SHP77 (cell line): ENCODE data around the gene AQP10.
"Not testable (repeated sequence)": the region's sequence is repeated elsewhere in the genome, so short reads cannot be mapped to it uniquely, and the experiment has no call there.

Source experiments
- DNase-seq, 2 experiments: peaks; one replicate each; lab custom pipeline; 2025; lab: John Stamatoyannopoulos, UW

Gene AQP10

DNA sequence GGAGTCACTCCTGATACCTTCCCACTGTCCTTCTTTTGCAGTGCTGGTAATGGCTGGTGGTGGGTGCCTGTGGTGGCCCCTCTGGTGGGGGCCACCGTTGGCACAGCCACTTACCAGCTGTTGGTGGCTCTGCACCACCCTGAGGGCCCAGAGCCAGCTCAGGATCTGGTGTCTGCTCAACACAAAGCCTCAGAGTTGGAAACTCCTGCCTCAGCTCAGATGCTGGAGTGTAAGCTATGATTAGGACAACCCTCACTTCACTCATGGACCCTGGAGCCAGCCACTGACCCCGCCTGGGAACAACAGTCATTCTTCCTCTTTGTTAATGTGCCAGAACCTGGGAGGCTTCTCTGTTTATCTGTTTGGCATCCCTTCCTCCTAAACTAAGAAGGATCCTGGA is 3.3 kb downstream of the AQP10 start:
- no peak for DNase-seq

DNA sequence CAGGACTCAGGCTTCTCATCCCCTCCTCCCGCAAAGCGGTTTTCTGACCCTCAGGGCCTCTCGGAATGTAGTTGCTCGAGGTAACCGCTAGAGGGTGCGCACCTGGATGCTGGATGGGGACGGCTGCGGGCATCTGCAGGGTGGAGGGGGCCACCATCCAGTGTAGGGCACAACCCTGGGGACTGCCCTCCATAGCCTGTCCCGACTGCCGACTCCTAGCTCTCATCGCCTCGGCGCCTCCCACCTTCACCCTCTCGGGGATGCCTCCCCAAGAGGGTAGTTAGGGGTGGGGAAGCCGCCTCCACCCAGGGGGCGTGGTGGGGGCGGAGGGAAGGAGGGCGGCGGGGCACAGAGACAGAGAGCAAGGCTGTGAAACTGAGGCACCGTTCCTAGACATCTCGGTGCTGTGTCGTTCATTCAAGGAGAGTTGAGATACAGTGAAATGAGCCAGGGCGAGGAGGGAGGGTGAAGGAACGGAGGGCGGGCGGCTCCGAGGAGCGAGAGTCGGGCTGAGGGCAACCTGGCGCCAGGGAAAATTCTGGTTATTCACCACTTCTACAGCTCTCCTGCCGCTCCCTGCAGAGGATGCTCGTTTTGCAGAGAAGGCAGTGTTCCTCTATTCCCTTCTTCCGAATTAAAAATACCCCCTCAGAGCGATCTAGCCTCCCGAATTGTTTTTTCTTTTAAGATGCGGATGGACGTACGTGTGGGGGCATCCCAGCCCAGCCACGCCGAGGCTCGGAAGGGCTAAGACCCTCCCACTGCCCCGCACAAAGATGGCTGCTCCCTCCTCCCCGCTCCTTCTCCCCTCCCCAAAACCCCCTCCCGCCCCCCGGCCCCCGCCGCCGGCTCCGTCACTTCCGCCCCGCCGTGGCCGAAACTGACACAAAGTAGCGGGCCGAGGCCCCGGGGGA is 4.0 kb downstream of the AQP10 start, which contains the start of gene ATP8B2:
TSS of gene ATP8B2 (plus strand) at position 857 of the 914 bp plus-strand sequence. CDS start 2,617 bp downstream, outside the sequence.
- peak; percentile 92 to 94 for DNase-seq

DNA sequence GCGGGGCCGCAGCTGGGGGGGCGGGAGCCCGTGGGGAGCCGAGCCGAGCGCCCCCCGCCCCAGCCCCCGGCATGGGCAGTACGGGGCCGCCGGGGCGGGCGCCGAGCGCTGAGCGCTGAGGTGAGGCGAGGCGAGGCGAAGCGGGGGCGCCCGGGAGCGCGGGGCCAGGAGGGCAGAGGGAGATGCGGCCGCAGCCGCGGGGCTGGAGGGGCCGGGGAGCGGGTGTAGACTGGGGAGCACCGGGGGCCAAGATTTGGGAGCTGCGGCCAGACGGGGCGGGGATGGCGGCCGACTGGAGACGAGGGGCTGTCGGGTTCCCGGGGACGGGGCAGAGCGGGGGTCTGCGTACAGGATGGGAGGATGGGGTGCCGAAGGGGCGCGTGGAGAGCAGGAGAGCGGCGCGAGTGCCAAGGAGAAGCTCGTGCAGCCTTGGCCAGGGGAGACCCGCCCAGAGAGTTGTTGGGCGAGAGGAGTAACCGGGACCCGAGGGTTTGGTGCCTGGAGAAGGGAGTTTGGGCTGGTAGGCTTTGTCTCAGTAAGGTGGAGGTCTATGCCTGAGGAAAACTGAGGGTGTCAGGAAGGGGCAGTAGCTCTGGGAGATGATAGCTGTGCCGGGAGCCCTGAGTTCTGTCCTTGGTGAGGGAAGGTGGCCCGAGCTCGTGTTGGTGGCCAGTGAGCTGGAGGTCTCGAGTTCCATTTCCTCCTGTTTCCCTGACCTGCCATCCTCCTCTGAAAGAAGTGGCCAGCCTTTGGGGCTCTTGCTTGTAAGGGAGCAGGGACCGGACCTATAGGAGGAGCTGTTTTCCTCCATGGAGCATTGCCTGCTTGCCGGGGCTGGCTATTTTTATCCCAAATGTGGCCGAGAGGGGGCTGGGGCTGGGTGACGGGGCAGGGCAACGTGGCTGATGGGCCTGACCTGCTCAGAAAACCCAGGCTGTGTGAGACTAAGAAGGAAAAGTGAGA is 5.0 kb downstream of the AQP10 start:
- DNase-seq, result peak; percentile 75 to 78

DNA sequence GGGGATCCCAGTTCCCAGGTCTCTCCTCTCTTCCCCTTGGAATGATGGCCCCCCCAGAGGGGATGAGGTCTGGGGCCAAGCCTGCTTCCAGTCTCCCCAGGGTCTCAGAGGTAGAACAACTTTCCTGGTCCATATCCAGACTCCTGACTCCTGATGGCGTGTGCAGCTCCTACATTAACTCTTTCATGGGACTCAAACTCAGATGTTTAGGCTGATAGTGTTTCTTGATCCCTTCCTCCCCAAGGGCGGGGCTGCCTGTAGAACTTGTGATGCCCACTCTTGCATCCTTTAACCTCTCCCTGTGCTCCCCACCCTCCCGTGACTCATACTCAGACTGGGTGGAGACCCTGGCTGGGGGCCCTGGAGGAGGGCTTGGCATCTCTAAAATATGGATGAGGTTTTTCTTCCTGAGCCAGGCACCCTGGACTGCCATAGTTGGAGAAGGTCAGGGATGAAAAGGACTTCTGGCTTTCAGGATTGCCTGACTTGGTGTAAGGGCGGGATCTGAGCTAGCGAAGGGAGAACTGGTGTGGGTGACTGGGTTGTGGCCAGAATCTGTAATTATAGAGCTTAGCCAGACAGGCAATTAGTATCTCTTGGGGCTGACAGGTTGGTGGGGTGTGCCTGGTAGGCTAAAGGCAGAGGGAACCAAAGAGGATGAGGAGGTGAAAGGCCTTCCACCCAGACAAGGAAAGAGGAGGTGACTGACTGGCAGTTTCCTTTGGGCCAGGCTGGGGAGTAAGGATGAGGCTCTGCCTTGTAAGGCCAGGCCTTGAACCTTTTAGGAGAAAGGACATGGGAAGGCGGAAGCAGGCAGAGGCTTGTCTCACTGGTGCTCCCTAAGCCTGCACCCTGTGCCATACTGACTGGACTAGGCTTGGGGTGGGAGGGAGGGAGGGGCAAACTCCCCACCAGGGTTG is 5.9 kb downstream of the AQP10 start:
- DNase-seq, result no peak

DNA sequence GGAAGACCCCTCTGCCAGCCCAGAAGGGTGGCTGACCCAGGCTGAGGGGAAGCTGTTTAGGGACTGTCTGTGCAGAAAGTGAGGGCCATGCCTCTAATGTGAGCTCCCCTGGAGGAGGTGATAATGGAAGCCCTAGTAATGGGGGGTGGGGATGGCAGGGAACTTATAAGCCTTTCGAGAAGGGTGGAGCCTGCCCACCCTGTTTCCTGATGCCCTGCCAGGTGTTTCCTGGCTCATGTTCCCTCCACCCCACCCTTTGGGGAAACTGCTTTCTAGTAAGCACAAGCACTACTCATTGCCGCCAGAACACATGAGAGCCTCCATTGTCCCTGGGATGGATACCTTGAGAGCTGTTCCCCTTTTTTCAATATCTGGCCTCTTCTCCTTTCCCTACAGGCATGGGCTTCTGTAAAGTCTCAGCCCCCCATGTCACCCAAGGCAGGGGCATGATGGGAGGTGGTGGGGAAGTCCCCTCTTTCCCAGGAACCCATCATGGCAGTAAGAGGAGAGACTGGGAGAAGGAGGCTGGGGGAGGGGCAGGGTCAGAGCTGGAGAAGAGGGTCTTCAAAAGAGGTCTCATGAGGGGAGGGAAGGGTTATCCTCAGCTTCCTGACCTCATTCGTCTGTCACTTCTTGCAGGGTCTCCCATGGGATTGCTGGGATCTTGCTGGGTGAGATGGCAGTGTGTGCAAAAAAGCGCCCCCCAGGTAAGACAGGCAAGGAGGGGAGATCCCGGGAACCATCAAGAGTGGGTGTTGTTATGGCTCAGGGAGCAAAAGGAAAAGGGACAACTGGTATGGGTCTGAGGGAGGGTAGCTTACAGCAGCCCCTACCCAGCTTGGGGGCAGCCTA is 6.8 kb downstream of the AQP10 start:
- no peak for DNase-seq

DNA sequence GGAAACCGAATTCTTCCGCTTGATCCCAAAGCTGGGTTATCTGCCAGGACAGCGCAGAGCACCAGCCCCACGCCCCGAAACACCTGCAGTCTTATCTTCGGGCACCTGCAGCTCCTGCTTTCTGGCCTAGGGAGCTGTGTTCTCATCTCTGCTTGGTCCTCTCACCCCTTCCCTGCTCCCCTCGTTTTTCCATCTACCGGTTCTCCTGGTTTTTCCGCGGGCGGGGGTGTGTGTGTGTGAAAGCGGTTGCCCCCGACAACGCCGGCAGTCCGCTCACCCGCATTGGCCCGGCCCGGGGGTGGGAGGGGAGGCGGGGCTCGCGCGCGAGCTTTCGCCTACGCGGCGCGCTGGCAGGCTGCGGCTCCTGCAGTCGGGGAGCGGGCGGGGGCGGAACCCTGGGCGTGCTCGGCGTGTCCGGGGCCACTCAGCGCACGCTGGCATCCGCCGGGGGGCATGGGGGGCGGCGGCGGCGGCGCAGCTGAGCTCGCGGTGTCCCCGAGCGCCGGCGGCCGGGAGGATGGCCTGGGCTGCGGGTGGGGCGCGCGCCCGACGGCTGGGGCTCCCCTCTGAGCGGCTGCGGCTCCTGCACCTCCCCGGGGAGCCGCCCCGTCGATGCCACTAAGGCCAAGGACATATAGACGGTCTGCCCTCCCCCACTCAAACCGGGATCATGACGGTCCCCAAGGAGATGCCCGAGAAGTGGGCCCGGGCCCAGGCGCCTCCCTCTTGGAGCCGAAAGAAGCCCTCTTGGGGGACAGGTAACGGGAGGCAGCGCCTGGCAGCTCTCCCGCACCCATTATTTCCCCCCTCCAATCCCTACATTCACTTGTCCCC is 7.6 kb downstream of the AQP10 start:
- peak in 1 of 2 experiments; percentile 16 for DNase-seq

DNA sequence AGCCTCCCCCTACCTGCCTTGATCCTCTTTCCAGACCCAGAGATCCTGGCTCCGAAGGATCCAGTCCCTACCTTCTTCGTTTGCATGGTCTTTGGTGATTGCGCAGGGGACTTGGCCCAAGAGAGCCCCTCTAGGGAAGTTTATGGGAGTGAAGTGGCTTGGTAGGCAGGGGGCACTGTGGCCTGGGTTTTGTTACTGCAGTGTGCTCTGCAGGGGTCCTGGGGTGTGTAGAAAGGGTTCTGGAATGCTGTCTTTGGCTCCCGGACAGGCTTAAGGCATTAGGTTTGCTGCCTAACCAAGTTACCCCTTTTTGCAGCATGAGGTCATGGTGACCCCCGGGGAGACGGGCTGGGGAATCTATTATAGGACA is 8.2 kb downstream of the AQP10 start:
- no peak for DNase-seq

DNA sequence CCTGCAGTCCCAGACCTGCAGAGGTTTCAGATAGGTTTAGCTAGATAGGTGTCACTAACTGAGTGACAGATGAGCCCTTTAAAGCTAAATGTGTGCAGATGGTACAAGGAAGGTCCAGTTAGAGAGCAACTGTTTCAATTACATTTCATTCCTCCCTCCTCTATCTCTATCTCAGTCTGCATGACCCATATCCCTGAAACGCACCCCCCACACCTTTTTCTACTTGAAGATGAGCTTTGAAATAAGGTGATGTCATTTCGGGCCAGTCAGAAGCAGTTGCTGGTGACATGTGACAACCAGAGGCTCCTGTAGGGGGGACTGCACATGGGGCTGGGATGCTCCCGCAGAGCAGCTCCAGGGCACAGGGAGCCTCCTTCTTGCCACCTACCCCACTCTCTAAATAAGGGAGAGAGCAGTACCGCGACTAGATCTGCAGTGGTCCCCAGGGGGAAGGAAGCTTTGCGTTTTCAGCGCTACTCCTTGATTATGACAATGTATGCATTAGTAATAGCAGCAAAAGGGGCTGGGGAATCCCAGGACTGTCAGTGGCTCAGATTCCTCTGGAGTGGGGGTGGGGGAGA is 8.7 kb downstream of the AQP10 start:
- no peak for DNase-seq

DNA sequence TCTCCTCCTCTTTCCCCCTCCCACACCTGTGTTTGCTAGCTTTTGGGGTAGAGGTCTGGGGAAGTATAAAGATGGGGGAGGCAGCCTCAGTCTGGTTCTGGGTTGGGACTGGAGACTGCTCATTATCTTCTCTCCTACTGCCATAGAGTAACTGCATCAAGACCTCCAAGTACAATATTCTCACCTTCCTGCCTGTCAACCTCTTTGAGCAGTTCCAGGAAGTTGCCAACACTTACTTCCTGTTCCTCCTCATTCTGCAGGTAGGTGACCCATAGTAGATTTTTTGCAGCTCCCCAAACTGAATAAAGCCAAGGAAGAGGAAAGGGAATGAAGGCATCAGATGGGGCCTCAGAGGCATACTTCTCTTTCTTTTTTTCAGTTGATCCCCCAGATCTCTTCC is 9.8 kb downstream of the AQP10 start:
- no peak for DNase-seq

DNA sequence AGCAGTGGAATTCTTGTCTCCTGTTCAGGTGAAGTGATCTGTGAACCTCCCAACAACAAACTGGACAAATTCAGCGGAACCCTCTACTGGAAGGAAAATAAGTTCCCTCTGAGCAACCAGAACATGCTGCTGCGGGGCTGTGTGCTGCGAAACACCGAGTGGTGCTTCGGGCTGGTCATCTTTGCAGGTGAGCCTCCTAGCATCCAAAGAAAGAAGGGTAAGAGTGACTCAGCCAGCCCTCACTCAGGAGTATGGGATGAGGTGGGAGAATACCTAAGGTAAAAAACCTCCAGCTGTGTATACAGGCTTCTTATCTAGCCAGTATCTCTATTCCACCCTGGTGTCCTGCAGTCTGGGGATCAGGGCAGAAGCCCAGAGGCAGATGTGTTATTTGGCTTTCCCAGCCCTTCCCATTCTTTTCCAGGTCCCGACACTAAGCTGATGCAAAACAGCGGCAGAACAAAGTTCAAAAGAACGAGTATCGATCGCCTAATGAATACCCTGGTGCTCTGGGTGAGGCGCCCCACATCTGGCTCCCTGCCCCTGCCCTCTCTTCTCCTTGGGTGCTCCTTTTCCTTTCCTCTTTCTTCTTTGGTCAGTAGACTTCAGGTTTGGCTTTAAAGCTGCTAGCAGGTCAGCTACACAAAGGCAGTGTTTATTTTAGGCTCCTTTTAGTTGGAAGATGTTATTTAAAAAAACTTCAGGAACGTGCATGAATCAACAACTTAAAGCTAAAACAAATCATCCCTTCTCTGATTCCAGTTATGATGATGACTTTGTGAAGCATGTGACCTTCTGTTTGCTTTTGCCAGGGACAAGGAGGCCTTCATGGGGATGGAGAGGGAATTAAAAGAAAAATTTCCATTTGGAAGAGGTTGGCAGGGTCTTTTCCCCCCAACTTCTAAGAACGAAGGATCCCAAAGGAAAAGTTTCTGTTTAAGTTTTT is 13.5 kb downstream of the AQP10 start:
- no peak for DNase-seq

DNA sequence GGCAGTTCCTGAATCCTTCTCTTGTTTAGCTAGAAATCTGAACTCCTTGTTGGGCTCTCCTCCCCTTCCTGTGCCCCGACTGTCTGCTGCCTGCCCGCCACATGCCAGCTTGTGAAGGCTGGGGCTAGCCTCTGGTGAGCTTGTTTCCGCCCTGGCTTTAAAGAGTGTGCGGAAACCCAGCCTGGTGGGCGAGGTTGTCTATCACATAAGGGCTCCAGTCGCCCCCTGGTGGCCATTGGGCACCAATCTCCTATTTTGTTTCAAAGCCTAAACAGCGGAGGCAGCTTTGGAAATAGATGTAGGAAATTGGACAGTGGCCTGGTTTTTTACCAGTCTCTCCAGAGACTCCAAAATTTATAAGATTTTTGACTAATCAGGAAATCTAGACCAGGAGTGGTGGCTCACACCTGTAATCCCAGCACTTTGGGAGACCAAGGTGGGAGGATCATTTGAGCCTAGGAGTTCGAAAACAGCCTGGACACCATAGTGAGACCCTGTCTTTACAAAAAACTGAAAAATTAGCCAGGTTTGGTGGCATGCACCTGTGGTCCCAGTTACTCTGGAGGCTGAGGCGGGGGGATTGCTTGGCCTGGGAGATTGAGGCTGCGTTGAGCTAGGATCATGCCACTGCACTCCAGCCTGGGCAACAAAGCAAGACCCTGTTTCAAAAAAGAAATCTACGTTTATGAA is 14.3 kb downstream of the AQP10 start:
- peak; percentile 84 to 97 for DNase-seq

DNA sequence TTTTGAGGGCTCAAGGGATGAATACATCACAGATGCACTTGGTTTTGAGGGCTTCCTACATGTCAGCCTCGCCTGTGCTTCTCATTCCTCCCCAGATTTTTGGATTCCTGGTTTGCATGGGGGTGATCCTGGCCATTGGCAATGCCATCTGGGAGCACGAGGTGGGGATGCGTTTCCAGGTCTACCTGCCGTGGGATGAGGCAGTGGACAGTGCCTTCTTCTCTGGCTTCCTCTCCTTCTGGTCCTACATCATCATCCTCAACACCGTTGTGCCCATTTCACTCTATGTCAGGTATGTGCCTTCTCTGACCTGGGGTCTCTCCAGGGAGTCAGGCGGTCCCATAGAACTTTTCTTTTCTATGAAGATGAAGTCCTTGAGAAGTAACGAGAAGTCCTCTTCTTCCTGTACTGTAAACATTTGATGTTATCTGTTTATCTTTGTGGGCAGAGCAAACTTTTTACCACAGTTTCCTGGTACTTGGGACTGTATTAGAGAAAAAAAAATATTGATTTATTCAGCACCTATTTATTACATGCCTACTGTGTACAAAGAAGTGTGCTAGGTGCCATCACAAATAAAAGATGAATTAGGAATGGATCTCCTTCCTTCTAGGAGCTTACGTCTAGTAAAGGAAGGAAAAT is 16.5 kb downstream of the AQP10 start:
- DNase-seq, result no peak

DNA sequence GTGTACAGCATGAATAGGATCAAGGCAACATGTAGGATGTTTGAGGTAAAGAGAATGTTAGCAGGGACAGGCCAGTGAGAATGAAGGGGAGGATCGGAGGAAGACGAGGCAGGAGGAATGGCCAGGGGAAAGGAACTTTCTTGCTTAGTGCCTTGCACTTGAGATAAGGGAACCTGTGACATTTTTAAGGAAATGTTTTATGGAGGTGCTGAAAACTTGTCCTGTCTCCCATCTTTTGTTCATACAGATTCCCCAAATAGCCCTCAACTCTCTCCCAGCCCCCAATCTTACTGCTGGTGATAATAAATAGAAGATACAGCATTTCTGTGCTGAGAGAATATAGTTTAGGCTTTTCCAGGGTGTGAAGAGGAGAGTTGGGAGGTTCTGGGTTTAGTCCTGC is 18.0 kb downstream of the AQP10 start:
- DNase-seq, result no peak

DNA sequence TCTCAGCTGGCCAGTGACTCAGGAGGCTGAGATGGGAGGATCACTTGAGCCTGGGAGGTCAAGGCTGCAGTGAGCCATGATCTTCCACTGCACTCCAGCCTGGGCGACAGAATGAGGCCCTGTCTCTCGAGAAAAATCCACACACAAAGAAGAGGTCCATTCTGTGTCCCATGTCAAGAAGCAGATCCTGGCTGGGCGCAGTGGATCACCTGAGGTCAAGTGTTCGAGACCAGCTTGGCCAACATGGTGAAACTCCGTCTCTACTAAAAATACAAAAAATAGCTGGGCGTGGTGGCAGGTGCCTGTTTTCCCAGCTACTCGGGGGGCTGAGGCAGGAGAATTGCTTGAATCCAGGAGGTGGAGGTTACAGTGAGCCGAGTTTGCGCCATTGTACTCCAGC is 20.5 kb downstream of the AQP10 start:
- not testable (repeated sequence) for DNase-seq

DNA sequence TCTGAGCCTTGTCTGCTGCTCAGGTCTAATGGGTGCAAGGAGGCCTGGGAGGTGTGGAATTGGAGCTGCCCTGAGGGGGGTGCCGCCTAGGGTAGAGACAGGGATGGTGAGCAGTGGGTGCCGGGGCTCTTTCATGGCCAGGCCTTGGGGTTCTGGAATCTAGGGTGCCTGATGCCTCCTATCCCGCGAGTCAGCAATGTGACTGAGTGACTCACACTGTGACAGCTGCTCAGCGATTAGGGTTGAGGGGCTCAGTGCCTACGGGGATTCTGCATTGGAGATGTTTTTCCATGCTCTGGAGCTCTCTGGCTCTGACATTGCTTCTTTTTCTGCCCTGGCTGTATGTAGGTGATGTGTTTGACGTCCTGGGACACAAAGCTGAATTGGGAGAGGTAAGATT is 21.2 kb downstream of the AQP10 start:
- DNase-seq, result no peak

DNA sequence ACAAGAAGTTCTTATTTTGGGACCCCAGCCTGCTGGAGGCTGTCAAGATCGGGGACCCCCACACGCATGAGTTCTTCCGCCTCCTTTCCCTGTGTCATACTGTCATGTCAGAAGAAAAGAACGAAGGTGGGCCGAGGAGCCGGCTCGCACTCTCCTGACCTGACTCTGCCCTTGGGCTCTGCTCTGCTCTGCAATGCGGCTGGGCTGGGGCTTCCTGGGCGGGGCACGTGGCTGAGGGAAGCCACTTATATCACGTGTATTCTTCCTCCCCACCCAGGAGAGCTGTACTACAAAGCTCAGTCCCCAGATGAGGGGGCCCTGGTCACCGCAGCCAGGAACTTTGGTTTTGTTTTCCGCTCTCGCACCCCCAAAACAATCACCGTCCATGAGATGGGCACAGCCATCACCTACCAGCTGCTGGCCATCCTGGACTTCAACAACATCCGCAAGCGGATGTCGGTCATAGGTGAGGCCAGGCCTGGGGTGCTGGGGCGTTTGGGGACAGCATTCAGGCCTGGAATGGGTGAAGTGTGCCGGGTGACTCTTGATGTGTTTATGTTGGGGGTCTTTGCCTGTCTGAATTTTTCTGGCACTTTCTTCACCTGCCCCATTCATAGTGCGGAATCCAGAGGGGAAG is 22.1 kb downstream of the AQP10 start:
- DNase-seq, result no peak
